HG03378 (cell line): ENCODE measurements around the gene VEGFD.

Experiments used
- ATAC-seq: cut with Tn5 transposase; IDR thresholded peaks from one replicate; pipeline ENCODE4 v1.9.1; 2021; ENCODE audit warnings: mild to moderate bottlenecking, moderate library complexity; ENCODE audit not compliant: unreplicated experiment

Gene VEGFD

DNA sequence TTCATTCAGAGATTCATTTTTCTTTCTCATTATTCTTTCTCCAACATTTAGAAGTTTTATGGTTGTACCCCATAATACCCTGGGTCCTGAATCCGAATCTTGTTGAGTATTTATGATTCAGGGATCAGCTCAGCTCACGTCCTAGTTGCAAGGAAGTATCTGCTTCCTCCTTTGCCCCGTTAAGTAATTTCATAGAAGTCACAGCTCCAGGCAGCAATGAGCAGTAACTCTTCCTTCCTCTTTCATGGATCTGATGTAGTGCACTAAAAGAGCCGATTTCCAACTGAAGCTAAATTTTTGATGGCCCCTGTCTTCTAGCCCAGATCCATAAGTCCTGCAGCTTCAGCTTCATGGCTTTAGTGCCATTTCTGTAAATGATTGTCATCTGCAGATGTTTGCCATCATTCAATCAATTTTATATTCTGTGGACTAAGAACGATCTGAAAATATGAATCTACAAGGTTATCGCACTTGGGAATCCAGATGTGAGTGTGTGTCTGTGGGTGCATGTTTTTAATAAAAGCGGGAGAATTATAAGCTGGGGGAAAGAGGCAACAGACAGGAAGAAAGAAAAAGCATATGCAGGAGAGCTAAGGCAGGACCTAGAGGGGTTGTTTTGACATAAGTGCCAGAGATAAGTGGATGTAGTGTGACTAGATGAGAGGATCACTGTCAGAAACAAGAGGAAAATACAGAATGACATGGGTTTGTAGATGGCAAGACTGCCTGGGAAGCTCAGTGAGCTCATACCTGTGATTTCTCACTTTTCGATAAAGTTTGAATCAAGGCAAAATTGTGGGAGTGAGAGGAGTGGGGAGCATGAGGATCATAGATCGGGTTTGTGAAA lies 17.5 kb downstream of the VEGFD start:
- ATAC-seq, result no peak

DNA sequence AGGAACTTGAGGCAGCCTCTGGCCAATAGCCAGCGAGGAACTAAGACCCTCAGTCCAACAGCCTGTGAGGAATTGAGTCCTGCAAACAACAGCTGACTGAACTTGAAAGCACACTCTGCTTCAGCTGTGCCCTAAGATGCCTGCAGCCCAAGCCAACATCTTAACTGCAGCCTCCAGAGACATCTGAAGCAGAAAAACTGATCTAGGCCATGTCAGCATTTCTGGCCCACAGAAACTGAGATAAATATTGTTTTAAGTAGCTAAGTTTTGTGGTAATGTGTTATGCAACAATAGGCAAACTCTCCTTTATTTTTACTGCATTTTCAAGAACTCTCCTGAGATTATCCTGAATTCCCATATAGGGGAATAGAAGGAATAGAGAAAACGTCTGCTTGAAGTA lies 24.5 kb downstream of the VEGFD start:
- ATAC-seq, result no peak

DNA sequence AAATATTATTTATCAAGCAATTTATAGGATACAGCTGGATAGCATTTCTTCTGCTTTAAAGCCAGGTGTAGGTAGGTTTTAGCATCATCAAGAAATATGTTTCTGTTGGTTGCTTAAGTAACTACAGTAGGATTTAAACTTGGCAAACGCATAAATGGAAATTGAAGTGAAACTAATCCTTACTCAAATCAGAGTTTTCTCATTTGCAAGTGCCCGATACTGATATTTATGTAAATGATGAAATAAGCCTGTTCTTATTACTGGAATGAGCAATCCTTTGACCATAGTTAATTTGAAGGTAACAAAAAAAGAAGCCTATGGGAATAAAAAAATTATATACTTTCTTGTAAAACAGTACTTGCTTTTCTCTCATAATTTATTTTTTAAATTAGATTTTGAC lies 25.7 kb downstream of the VEGFD start:
- ATAC-seq, result no peak

DNA sequence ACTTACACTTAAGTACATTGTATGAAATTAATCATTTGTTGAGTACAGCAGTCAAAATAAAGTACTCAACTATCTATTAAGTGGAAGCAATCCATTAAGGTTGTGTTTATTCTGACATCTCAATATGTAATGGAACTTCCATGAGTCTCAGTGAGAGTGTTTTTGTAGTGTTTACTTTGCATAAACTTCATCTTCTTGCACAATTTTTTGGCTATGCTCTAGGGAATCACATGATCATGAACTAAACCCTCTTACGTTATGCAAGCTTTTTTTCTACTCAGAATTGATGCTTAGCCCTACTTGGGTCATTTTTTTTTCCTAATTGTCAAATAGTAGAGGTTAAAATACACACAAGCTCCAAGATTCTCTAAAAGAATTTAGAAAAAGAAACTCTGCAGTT lies 27.8 kb downstream of the VEGFD start:
- ATAC-seq, result no peak

DNA sequence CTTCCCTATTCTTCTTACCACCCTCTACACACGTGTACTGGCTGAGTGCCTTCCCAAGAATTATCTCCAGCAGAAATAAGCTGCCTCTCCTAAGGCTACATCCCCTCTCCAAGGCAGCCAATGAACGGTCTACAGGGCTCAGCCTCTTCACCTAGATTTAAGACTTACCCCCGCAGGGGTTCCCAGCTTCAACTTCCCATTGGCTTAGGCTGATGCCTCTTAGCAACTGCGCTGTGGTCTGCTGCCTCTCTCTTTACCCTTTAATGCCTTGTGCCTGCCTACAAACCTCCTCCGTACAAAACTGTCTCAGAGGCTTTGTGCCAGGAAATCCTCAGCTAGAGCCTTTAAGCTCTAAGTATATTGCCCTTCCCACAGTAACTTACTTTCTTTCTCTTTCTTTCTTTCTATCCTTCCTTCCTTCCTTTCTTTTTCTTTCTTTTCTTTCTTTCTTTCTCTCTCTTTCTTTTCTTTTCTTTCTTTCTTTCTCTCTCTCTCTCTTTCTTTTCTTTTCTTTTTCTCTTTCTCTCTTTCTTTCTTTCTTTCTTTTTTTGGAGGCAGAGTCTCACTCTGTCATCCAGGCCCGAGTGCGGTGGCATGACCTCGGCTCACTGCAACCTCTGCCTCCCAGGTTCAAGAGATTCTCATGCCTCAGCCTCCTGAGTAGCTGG lies 33.8 kb downstream of the VEGFD start:
- no peak for ATAC-seq

DNA sequence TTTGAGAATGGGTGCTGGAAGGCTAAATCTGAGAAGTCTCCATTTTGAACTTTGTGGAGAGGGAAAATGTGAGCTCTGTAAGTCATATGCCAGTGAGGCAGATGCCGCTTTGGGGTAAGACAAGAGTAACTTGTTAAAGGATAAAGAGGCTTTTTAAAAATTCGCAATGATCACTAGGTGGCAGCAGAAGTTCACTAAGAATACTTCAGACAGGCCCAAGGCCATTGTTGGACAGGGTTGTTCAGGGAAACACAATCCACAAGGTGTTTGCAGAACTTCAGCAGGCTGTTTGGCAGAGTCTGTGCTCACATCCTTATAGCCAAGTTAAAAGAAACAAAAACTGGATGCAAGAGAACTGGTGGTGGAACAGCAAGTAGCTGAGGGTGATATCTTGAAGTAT lies 35.2 kb downstream of the VEGFD start:
- ATAC-seq, result no peak

DNA sequence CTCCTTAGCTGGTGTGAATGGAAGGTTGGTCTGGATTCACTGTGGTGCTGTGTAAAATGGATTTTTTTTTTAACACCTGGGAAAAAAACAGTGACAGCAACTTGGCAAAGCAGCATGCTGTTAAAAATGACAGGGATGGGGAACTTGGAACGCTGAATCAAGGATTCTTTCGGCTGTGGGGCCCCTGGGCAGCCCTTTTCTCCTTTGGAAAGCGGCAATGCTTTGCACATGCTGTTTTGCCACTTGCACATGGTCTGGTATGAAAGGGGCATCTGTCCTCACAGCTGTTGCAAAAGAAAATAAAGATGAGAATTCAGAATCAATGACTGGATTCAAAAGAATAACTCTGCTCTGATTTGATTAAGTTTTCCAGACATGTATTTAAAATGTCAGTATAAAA lies 38.2 kb downstream of the VEGFD start:
- ATAC-seq, result no peak

DNA sequence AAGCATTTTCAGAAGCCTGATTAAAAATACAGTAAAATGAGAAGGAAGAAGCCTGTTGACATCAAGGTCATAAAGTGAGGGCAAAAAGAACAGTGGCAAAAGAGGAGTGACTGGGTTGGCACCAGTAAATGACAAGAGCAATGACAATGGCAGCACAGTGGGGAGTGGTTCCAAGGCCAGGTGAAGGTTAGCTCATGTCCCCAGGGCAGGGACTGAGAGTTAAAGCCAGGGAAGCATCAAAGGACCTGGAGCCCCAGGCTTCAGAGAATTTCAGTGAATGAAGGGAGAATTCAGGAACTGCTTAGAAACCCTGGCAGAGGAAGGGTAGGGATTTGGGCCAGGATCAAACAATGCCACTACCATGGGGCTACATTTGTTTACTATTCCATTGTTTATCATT lies 40.1 kb downstream of the VEGFD start:
- no peak for ATAC-seq

DNA sequence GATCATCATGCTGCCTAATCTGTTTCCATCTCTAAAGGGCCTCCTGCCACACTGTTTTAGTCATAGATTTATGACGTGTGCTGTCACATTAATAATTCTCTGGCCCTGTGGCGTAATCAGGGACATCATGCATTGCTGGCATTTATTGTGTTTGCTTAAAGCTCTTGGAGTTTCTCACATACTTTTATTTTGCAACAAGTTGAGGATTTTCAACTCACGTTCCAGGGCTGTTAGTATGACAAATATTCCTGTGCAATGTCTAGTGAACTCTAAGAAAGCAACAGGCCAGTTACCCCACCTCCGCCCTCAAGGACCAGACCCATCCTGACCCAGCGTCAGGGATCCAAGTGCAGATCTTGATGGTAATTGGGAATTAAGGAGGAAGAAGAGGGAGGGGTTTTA lies 41.1 kb downstream of the VEGFD start:
- ATAC-seq, result no peak

DNA sequence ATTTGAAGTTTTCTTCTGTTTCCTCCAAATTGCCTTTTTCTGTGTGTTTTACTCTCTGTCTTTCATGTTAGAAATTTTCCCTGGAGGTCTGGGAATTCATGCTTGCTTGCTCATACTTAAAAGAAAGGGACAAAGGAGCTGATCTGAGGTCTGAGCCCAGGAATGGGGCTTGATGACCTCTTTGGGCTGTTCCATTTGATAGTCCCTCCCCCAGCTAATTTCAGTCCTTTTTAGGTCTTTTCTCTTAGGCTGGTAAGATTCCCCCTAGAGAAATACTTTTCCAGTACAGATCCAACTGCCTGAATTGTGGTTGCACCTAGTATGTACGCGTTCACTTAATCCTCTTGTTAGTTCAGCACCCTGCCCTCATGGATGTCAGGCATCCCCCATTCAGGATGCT lies 43.3 kb downstream of the VEGFD start:
- ATAC-seq, result no peak

DNA sequence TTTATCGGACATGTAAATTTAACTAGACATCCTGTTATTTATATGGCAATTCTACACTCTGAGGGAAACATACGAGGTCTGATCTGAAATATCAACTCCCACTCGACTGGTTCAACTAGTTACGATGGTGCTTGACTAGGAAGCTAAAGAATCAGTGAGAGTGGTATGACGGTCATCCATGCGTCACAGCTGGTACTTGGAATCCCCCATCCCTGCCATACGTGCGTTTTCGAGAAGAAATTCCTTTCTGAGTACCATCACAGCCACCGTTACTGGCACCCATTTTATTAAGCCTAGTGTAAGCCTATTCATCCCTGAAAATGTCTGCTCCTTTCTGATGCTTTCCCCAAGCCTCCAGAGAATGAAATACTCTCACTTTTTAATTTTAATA lies 48.2 kb downstream of the VEGFD start:
- no peak for ATAC-seq

DNA sequence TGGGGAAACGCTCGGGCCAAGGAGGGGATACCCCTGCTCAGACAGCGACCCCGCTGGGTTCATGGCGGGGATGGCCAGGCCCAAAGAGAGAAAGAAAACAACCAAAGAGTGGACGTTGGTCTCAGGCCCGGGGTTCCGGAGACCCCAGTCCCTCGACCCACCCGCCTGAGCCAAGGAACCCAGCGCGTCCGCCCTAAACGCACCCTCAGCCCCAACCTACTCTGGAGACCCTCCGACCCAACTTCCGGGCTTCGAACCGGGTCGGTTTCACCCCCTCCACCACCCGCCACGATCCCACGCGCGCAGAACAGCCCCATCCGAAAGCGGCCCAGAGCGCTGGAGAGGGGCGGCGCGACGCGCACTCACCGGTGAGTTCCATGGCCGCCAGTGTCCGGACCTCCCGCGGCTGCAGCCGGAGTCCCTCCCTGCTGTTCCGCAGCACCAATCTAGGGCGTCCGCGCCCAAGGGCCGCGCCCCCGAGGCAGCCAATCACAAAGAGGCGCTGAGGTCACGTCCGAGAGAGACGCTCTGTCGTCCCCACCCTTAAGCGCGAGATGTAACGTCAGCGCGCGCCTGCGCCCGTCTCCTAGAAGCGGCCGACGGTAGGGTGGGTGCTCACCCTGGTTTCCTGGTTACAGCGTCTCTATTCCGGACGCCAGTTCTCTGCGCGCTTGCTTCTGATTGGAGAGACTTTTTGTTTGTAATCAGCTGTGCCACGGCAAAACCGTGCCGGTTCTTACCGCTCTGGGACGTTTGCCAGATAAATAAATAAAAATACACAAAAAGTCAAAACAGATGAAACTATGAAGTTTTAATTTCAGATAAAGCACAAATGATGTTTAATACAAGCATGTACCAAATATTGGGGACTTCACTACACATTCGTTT lies 48.8 kb downstream of the VEGFD start, which contains the start of gene PIGA:
Gene PIGA, minus strand, starts transcription at position 389 of the 888 bp plus-strand sequence. CDS start 3,593 bp downstream, outside the sequence.
- peak; percentile 96 for ATAC-seq

DNA sequence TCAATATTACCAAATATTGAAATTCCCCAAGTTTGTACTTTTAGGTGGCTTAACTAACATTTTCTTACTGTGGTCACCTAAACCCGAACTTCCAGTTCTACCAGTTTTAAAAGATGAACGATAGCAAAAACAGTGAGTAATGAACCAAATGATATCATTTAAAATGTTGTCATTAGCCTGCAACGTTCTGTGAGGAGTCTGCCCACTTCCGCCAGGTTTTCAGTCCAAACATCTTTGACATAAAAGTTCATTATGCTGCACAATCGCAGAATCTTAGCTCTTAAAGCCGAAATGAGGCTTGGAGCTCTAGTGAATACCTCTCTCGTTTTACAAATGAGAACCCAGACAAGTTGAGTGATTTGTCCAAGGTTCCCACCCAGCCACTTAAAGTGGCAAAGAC lies 49.7 kb downstream of the VEGFD start:
- no peak for ATAC-seq

DNA sequence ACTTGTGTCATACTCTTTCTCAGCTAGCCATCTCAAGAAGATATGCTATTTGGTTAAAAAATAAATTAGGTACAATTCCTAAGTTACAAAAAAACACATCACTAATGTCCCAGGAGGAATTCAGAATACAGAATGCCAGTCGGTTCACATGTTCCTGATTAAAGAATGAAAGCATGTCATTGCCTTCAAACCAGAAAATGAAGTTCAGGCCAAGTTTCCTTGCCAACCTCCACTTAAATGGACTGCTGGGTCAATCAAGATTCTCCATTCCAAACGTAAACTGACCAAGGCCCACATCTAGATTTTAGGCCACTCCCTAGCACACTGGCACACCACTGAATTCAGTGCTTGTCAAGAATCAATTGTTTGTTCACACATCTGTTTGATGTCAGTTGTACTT lies 55.4 kb downstream of the VEGFD start:
- no peak for ATAC-seq

DNA sequence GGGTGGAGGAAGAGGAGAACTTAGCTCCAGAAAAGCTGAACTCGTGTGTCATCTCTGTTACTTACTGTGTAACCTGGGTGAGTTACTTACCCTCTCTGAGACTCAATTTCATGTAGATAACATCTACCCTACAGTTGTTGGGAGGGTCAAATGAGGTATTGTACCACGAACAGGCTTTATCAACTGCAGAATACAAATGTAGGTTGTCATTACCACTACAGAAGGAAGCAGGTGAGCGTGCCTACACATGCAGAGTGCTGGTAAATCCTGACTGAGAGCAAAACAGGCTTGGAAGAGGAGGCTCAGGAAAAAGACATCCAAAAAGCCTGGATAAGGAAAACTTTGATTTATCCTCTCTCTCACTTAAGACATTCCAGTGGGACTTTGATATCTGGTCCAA lies 56.1 kb downstream of the VEGFD start:
- no peak for ATAC-seq

DNA sequence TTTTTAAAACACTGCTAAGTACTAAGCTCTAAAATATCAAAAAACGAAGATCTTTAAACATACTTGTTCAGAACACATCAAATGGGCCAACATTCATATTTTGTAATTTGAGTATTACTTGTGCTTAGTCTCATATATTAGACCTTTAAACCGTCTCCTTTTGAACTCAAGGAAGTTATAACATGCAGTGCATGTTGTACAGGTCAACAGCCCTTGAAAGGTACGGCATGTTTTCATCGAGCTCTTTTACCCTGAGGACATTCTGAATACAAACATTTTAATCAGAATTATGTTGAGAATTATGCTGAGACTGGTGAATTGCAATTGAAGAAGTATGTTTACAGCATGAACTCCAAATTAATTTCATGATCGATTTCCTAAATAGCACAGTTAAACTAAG lies 61.7 kb downstream of the VEGFD start:
- ATAC-seq, result no peak

DNA sequence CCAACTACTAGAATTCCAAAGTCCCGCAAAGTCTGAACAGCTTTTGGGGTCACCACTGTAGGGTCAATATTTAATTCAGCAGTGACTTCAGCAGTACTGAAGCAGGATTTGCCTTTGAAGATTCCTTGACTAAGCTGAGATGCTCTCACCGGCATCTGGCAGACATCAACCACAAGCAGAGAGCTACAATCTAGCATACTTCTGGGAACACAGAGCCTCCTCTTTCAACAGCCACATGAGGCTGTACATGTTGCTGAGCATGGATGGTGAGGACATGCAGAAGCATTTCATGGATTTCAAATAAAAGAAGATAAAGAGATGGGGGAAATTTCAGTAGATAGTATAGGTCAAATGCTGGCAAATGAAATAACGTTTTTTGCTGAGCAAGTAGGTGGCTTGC lies 62.1 kb downstream of the VEGFD start:
- ATAC-seq, result no peak

DNA sequence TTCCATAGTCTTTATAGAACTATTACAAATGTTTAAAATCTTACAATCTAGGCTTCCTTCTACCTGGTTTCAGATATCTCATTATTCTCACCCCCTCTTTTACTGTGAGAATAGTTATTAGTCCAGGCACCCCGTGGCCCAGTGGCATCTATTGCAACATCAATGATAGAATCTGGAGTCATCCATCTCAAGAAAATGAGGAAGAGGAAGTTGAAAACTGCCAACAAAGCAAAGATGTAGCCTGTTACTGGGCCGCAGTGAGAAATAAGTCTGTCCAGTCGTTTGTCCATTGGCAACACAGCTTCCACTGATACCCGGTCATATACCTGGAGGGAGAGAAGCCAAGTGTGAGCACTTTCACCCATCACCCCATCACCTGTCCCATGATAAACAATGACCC lies 62.8 kb downstream of the VEGFD start:
- ATAC-seq, result no peak

DNA sequence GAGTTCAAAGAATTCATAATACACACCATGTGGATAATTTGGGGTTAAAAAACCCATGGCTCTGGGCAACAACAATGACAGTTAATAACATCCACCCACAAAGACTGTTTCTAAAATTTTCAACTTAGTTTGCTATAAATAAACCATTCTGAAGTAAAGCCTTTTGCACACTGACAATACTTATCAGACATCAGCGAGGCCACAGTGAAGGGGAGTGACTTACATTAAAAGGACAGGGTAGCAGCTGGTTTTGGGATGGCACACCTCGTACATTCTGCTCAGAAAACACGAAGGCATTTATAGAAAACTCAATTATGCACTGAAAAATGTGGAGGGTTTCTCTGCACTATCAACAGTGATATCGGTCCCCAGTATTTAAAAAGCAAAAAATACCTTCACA lies 63.9 kb downstream of the VEGFD start:
- ATAC-seq, result no peak

DNA sequence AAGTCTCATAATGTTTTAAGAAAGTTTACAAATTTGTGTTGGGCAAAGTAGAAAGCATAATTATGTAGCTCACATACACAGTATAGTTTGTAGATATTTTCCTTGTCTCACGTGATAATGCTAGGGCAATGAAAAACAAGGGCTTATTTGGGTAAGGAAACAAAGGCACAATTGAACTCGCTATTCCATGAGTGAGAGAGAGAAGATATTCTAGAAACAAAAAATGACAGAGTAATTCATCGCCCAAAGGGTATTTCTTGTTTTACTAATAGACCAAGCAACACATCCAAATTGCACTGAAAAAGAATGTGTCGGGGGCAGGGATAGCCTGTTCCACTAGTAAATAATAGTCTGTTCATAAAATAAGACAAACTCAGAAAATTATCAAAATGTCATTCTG lies 65.1 kb downstream of the VEGFD start:
- no peak for ATAC-seq

DNA sequence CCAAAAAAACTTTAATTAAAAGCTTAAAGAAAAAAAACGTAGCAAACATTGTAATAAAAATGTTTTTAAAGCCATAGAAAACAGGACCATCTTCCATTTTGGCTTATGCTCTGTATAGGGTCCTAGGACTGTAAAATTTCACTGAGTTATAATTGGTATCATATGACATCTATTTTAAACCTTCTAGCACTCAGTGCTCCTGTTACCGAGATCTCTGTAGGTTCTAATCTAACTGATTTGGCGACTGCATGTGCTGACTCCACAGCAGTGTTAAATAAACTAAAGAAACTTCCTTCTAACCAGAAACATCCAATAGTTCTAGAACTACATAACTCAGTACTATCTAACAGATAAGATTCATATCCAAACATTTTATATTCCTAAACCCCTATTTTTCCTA lies 68.7 kb downstream of the VEGFD start, which contains the start of gene ASB11:
Gene ASB11, minus strand, starts transcription at position 132 of the 400 bp plus-strand sequence. Its CDS starts 35 bp downstream, at position 97.
- ATAC-seq, result no peak
